ENCODE results near the gene CAMSAP3.

The CAMSAP3 gene, protein sequence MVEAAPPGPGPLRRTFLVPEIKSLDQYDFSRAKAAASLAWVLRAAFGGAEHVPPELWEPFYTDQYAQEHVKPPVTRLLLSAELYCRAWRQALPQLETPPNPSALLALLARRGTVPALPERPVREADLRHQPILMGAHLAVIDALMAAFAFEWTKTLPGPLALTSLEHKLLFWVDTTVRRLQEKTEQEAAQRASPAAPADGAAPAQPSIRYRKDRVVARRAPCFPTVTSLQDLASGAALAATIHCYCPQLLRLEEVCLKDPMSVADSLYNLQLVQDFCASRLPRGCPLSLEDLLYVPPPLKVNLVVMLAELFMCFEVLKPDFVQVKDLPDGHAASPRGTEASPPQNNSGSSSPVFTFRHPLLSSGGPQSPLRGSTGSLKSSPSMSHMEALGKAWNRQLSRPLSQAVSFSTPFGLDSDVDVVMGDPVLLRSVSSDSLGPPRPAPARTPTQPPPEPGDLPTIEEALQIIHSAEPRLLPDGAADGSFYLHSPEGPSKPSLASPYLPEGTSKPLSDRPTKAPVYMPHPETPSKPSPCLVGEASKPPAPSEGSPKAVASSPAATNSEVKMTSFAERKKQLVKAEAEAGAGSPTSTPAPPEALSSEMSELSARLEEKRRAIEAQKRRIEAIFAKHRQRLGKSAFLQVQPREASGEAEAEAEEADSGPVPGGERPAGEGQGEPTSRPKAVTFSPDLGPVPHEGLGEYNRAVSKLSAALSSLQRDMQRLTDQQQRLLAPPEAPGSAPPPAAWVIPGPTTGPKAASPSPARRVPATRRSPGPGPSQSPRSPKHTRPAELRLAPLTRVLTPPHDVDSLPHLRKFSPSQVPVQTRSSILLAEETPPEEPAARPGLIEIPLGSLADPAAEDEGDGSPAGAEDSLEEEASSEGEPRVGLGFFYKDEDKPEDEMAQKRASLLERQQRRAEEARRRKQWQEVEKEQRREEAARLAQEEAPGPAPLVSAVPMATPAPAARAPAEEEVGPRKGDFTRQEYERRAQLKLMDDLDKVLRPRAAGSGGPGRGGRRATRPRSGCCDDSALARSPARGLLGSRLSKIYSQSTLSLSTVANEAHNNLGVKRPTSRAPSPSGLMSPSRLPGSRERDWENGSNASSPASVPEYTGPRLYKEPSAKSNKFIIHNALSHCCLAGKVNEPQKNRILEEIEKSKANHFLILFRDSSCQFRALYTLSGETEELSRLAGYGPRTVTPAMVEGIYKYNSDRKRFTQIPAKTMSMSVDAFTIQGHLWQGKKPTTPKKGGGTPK

DNA sequence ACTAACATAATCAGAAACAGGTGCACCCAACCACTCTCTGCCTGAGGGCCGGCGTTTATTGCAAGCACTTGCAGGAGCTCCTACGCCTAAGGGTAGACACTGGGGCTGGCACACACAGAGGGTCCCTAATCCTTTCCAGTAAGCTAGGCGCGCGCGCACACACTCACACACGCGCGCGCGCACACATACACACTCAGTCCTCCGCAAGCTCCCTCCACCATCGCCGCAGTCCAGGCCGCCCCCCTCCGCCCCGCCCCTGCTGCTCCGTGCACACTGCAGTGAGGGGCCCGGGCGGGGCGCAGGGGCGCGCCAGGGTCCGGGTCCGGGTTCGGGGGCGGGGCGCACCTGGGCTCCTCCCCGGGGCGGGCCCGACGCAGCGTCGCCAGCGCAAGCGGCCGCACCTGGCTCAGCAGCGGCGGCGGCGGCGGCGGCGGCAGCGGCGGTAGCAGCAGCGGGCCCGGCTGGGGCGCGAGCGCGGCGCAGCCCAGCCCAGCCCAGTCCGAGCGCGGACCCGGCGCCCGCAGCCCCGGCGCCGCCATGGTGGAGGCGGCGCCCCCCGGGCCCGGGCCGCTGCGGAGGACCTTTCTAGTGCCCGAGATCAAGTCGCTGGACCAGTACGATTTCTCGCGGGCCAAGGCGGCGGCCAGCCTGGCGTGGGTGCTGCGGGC lies at the start of gene CAMSAP3:
Gene CAMSAP3 (plus strand): TSS at position 398 of the 668 bp plus-strand sequence. CDS start 140 bp downstream, at position 538.
- DNase-seq (ENCODE audit: low read depth): no peak

- DNase-seq (ENCODE audit: low read depth): no peak
Measured at GRCh38 chr19:7545904-7546303, 49.8 kb upstream of the CAMSAP3 start.

DNA sequence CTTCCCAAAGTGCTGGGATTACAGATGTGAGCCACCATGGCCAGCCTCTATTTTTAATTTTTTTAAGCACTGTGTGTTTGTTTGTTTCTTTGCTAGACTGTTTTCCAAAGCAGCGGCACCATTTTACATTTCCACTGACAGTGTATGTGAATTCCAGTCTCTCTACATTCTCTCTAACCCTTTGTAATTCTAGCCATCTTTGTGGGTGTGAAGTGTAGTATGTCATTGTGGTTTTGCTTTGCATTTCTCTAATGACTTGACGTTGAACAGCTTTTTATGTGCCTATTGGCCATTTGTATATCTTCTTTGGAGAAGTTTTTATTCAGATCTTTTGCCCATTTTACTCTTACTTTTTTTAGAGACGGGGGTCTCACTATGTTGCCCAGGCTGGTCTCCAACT lies 48.5 kb upstream of the CAMSAP3 start:
- no peak for DNase-seq (ENCODE audit: low read depth)

GRCh38 chr19:7549429-7550148 lies 46.1 kb upstream of the CAMSAP3 start:
- DNase-seq (ENCODE audit: low read depth): no peak

DNA sequence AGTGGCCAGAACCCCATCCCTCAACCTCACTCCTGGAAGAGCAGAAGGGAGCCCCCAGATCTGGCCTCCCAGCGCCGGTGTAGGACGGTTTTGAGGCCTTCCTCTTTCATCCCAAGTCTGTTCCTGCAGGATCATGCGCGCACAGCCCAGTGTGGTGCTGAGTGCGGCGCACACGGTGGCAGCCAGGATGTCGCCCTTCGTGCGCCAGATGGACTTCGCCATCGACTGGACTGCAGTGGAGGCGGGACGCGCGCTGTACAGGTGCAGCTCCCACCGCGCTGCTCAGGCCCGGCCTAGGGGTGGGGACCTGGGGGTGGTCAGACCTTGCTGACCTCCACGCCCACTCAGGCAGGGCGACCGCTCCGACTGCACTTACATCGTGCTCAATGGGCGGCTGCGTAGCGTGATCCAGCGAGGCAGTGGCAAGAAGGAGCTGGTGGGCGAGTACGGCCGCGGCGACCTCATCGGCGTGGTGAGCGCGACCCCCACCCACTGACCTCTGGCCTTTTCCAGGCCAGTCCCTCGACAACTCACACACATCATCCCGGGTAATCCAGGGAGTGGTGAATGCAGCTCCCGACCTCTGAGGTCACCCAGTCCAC lies 45.4 kb upstream of the CAMSAP3 start:
- DNase-seq (ENCODE audit: low read depth): no peak

GRCh38 chr19:7550987-7551761 lies 44.5 kb upstream of the CAMSAP3 start:
- no peak for DNase-seq (ENCODE audit: low read depth)

- DNase-seq (ENCODE audit: low read depth): no peak
Measured at GRCh38 chr19:7552781-7553180, 42.9 kb upstream of the CAMSAP3 start.

- no peak for DNase-seq (ENCODE audit: low read depth)
Measured at GRCh38 chr19:7554565-7554964, 41.1 kb upstream of the CAMSAP3 start.

DNA sequence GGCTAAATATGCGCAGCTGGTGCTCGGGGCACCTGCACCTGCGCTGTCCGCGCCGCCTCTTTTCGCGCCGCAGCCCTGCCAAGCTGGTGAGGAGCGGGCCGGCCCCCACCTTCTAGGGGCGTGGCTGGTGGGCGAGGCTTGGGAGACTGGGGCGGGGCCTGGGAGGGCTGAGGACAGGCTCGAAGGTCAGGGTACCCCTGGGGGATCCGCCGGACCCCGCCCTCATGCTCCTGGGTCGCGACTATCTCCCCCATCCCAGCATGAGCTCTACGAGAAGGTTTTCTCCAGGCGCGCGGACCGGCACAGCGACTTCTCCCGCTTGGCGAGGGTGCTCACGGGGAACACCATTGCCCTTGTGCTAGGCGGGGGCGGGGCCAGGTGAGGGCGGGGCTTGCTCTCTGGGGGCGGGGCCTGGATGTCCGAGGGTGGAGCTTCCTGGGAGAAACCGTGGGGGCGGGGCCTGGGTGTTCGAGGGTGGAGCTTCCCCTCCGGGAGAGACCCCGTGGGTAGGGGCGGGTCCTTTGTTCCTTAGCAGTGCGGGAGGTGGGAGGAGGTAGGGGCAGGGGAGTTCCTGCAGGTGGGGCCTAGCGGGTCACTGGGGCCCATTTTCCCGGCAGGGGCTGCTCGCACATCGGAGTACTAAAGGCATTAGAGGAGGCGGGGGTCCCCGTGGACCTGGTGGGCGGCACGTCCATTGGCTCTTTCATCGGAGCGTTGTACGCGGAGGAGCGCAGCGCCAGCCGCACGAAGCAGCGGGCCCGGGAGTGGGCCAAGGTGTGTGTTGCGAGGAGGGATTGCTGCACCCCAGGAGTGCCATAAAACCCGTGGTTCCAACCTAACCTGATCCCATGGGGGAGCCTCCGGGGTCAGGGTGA lies 40.4 kb upstream of the CAMSAP3 start:
- DNase-seq (ENCODE audit: low read depth): no peak

GRCh38 chr19:7556696-7557315 lies 38.9 kb upstream of the CAMSAP3 start:
- DNase-seq (ENCODE audit: low read depth): no peak

GRCh38 chr19:7558667-7559066 lies 37.0 kb upstream of the CAMSAP3 start:
- DNase-seq (ENCODE audit: low read depth): no peak

DNA sequence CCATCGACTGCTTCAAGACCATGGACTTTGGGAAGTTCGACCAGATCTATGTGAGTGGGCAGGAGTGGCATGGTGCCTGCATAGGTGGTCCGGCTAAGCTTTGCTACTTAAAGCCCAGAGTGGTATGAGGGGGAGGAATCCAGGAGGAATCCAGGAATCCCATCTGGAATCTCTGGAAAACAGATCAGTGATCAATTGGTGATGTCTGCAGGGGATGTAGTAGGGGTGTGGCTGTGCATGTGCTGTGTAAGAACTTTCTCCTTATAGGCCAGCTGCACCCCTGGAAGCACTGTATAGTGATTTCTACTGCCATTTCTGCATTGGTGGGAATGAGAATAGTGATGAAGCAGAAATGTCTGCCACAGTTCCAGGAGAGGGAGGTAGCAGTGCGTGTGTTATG lies 36.6 kb upstream of the CAMSAP3 start:
- DNase-seq (ENCODE audit: low read depth): no peak

GRCh38 chr19:7560255-7560654 lies 35.4 kb upstream of the CAMSAP3 start:
- no peak for DNase-seq (ENCODE audit: low read depth)

DNA sequence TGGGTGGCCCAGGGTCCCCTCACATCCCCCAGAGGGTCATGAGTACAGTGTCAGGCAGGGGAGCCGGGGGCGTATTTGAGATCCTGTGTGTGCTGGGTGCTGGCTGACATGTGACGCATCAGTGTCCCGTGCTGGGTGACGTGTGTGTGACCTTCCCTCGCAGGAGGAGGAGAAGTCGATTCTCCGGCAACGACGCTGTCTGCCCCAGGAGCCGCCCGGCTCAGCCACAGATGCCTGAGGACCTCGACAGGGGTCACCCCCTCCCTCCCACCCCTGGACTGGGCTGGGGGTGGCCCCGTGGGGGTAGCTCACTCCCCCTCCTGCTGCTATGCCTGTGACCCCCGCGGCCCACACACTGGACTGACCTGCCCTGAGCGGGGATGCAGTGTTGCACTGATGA lies 34.3 kb upstream of the CAMSAP3 start:
- DNase-seq (ENCODE audit: low read depth): no peak

- no peak for DNase-seq (ENCODE audit: low read depth)
Measured at GRCh38 chr19:7562646-7563393, 32.8 kb upstream of the CAMSAP3 start.

GRCh38 chr19:7564866-7565265 lies 30.8 kb upstream of the CAMSAP3 start:
- no peak for DNase-seq (ENCODE audit: low read depth)

- no peak for DNase-seq (ENCODE audit: low read depth)
Measured at GRCh38 chr19:7565332-7565731, 30.3 kb upstream of the CAMSAP3 start.

DNA sequence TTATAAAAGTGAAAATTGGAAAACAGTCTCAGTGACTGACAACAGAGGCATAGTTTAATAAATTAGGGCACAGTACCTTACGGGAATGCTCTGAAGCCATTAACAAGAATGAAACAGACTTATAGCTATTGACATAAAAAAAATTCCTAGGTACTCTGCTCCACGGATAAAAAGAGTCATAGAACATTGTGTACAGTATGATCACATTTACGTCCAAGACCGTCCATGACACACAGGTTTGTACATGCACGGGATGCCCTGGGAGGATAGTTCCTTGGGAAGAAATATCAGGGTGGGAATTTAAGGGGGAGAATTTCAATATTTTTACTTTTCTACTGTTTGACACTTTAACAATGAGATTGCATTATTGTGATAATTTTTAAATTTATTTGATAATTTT lies 24.9 kb upstream of the CAMSAP3 start:
- no peak for DNase-seq (ENCODE audit: low read depth)

Measured in stimulated activated CD8-positive, alpha-beta memory T cell treated with anti-CD3 and anti-CD28 coated beads, Interleukin-7, amount 100 ng/mL, for 24 hours (primary cell).